Subcutaneous adipose tissue (tissue), 4 donors: ENCODE measurements around the gene SFTPB. TPM values are rescaled to one million over a fixed set of nuclear protein-coding genes. Genes with fewer than 3 reads are reported as not detected.

Experiments used
- total RNA-seq, 4 donors: library from RNA; depleted of rRNA; stranded (reverse); fragments of >200 nt; gene quantifications; one replicate each; pipeline ENCODE4 v1.1.0, GENCODE V29; 2016
- TF ChIP-seq, protein P1 (sequence below): fragments of 450-650 bp; IDR thresholded peaks from one replicate; pipeline ENCODE4 v1.5.1; 2016; ENCODE audit warnings: low read depth, mild to moderate bottlenecking, control low read depth, antibody characterized with exemption, moderate library complexity

SFTPB gene
- total RNA-seq, 4 donors from 2014 or later: not detected

DNA sequence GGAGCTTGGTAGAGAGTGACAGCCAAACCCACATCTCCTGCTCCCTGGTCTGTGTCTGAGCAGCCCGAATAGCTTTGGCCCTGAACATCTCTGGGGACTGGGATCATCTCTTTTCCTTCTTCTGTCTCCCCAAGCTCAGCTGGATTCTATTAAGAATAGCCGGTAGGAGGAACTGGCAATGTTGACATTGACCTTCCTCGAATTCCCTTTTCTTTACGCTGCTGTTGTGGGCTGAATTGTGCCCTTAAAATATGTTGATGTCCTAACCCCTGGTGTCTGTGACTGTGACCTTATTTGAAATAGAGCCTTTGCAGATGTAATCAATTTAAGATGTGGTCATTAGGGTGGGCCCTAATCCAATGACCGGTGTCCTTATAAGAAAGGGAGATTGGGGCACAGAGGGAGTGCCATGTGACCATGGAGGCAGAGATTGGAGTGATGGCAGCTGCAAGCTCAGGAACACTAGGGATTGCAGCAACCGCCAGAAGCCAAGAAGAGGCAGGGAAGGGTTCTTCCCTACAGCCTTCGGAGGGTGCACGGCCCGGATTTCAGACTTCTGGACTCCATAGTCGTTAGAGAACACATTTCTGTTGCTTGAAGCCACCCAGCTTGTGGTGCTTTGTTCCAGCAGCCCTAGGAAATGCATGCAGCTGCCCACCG, 5.8 kb upstream of the SFTPB start:
- TF ChIP-seq, protein P1, sequence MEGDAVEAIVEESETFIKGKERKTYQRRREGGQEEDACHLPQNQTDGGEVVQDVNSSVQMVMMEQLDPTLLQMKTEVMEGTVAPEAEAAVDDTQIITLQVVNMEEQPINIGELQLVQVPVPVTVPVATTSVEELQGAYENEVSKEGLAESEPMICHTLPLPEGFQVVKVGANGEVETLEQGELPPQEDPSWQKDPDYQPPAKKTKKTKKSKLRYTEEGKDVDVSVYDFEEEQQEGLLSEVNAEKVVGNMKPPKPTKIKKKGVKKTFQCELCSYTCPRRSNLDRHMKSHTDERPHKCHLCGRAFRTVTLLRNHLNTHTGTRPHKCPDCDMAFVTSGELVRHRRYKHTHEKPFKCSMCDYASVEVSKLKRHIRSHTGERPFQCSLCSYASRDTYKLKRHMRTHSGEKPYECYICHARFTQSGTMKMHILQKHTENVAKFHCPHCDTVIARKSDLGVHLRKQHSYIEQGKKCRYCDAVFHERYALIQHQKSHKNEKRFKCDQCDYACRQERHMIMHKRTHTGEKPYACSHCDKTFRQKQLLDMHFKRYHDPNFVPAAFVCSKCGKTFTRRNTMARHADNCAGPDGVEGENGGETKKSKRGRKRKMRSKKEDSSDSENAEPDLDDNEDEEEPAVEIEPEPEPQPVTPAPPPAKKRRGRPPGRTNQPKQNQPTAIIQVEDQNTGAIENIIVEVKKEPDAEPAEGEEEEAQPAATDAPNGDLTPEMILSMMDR: no peak

GRCh38 chr2:85672456-85672855, 4.5 kb upstream of the SFTPB start:
- TF ChIP-seq, protein P1: no peak

DNA sequence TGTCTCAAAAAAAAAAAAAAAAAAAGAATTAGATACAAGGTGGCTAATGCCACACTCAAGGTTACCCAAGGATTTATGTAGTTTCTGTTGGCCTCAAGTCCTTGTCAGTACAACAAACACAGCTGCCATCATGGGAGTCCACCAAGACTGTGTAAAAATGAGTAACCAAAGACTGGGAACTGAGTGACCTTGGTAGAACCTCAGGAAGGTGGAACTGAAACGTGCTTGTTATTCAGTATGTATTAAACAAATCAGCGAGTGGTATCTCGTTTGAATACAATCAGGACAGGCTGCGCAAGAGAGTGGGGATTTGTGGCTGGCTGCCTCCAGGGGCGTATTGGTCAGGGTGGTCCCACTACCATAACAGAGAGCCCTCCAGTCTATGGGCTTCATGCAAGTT, 1.6 kb upstream of the SFTPB start:
- TF ChIP-seq, protein P1: no peak

GRCh38 chr2:85668857-85669142, 801 bp upstream of the SFTPB start:
- TF ChIP-seq, protein P1: no peak

GRCh38 chr2:85667561-85668008, 414 bp downstream of the SFTPB start:
- TF ChIP-seq, protein P1: no peak

- TF ChIP-seq, protein P1: no peak
These were observed 1.3 kb downstream of the SFTPB start for GRCh38 chr2:85666435-85667316.

- TF ChIP-seq, protein P1: no peak
These were observed 2.0 kb downstream of the SFTPB start for GRCh38 chr2:85666016-85666415.
